HL-60 (cell line): ENCODE results near the gene PROZ.

Experiments used
- CTCF ChIP-seq: IDR thresholded peaks from one replicate; pipeline ENCODE4 v1.5.1; 2011; ENCODE audit warnings: low read length, control low read depth, inconsistent platforms; ENCODE audit not compliant: insufficient read depth
- GABPA ChIP-seq: IDR thresholded peaks from 2 replicates; pipeline ENCODE4 v1.6.1; 2012; ENCODE audit warnings: low read depth
- POLR2AphosphoS5 ChIP-seq: IDR thresholded peaks from 2 replicates; pipeline ENCODE4 v1.6.1; 2012; ENCODE audit warnings: low read depth
- REST ChIP-seq: IDR thresholded peaks from 2 replicates; pipeline ENCODE4 v1.6.1; 2012; ENCODE audit warnings: low read depth; ENCODE audit not compliant: insufficient replicate concordance
- SPI1 ChIP-seq: IDR thresholded peaks from 2 replicates; pipeline ENCODE4 v1.6.1; 2012; ENCODE audit warnings: low read depth, mild to moderate bottlenecking, borderline replicate concordance

GRCh38 chr13:113207460-113207859 is 49.0 kb downstream of the PROZ start:
- no peak for TF ChIP-seq CTCF
- no peak for TF ChIP-seq POLR2AphosphoS5
- TF ChIP-seq REST, result no peak
- TF ChIP-seq GABPA, result no peak
- no peak for TF ChIP-seq SPI1
